ENCODE measurements around the gene STRADA.

Gene STRADA

DNA sequence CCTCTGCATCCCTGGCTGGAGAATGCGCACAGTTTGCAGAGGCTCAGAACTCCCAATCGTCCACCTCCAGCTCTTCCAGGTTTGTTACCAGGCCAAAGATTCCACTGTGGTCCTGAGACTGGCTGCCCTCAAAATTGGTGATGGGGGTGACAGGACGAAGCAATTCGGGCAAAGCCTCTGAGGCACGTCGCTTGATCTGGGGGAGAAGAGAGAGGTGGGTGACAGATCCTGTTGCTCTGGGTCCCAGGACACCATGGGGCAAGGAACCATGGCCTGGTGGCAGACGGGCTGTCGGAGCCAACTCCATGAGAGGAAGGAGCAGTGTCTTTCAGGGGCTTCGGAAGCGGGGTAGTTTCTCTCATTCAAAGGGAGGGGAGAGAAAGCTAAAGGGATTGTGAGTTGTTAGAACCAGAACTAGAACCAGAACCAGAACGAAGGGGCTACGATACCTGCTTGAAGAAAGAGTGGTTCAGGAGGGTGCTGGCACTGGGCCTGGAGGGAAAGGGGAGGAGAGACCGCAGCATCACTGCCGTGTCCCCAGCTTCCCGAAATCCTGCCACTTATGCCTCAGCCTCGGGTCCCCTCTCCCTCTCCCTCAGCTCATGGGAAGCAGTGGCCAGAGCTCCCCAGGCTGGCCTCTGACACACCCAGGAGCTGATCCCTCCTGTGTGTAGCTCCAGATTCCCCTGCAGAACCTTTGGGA, 37.9 kb downstream of the STRADA start:
- no peak for ATAC-seq
- TF ChIP-seq PPARA (CRISPR knock-in tag; IDR thresholded peaks at IDR 0.05; ENCODE audit: borderline replicate concordance) = no peak
- TF ChIP-seq ZNF70 (CRISPR knock-in tag; IDR thresholded peaks at IDR 0.05) = no peak
- TF ChIP-seq CSDC2 (CRISPR knock-in tag; IDR thresholded peaks at IDR 0.05) = no peak
- no peak for TF ChIP-seq ARNTL (CRISPR knock-in tag; IDR thresholded peaks at IDR 0.05; ENCODE audit: borderline replicate concordance, low read depth)
- TF ChIP-seq, protein P1, sequence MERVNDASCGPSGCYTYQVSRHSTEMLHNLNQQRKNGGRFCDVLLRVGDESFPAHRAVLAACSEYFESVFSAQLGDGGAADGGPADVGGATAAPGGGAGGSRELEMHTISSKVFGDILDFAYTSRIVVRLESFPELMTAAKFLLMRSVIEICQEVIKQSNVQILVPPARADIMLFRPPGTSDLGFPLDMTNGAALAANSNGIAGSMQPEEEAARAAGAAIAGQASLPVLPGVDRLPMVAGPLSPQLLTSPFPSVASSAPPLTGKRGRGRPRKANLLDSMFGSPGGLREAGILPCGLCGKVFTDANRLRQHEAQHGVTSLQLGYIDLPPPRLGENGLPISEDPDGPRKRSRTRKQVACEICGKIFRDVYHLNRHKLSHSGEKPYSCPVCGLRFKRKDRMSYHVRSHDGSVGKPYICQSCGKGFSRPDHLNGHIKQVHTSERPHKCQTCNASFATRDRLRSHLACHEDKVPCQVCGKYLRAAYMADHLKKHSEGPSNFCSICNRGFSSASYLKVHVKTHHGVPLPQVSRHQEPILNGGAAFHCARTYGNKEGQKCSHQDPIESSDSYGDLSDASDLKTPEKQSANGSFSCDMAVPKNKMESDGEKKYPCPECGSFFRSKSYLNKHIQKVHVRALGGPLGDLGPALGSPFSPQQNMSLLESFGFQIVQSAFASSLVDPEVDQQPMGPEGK (CRISPR knock-in tag; IDR thresholded peaks at IDR 0.05; ENCODE audit: borderline replicate concordance) = no peak
- no peak for TF ChIP-seq RARB (CRISPR knock-in tag; IDR thresholded peaks at IDR 0.05)
- no peak for TF ChIP-seq ZNF565 (CRISPR knock-in tag; conservative IDR thresholded peaks at IDR 0.05; ENCODE audit: low read depth)
- TF ChIP-seq, protein P2, sequence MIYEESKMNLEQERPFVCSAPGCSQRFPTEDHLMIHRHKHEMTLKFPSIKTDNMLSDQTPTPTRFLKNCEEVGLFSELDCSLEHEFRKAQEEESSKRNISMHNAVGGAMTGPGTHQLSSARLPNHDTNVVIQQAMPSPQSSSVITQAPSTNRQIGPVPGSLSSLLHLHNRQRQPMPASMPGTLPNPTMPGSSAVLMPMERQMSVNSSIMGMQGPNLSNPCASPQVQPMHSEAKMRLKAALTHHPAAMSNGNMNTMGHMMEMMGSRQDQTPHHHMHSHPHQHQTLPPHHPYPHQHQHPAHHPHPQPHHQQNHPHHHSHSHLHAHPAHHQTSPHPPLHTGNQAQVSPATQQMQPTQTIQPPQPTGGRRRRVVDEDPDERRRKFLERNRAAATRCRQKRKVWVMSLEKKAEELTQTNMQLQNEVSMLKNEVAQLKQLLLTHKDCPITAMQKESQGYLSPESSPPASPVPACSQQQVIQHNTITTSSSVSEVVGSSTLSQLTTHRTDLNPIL (CRISPR knock-in tag; IDR thresholded peaks at IDR 0.05; ENCODE audit: low read depth) = no peak
- no peak for TF ChIP-seq ZFP30 (CRISPR knock-in tag; IDR thresholded peaks at IDR 0.05)
- TF ChIP-seq, protein P3, sequence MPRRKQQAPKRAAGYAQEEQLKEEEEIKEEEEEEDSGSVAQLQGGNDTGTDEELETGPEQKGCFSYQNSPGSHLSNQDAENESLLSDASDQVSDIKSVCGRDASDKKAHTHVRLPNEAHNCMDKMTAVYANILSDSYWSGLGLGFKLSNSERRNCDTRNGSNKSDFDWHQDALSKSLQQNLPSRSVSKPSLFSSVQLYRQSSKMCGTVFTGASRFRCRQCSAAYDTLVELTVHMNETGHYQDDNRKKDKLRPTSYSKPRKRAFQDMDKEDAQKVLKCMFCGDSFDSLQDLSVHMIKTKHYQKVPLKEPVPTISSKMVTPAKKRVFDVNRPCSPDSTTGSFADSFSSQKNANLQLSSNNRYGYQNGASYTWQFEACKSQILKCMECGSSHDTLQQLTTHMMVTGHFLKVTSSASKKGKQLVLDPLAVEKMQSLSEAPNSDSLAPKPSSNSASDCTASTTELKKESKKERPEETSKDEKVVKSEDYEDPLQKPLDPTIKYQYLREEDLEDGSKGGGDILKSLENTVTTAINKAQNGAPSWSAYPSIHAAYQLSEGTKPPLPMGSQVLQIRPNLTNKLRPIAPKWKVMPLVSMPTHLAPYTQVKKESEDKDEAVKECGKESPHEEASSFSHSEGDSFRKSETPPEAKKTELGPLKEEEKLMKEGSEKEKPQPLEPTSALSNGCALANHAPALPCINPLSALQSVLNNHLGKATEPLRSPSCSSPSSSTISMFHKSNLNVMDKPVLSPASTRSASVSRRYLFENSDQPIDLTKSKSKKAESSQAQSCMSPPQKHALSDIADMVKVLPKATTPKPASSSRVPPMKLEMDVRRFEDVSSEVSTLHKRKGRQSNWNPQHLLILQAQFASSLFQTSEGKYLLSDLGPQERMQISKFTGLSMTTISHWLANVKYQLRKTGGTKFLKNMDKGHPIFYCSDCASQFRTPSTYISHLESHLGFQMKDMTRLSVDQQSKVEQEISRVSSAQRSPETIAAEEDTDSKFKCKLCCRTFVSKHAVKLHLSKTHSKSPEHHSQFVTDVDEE (CRISPR knock-in tag; IDR thresholded peaks at IDR 0.05) = no peak
- no peak for TF ChIP-seq TCF4 (CRISPR knock-in tag; IDR thresholded peaks at IDR 0.05; ENCODE audit: borderline replicate concordance)

- ATAC-seq = no peak
Measured at GRCh38 chr17:63703029-63703428, 38.6 kb downstream of the STRADA start.

GRCh38 chr17:63702721-63703015, 38.9 kb downstream of the STRADA start:
- no peak for ATAC-seq
- no peak for TF ChIP-seq ZNF70 (CRISPR knock-in tag; IDR thresholded peaks at IDR 0.05)
- TF ChIP-seq TOX (CRISPR knock-in tag; IDR thresholded peaks at IDR 0.05; ENCODE audit: borderline replicate concordance) = no peak
- TF ChIP-seq, protein P2 (CRISPR knock-in tag; IDR thresholded peaks at IDR 0.05; ENCODE audit: low read depth) = no peak
- TF ChIP-seq CSDC2 (CRISPR knock-in tag; IDR thresholded peaks at IDR 0.05) = no peak
- no peak for TF ChIP-seq PPARA (CRISPR knock-in tag; IDR thresholded peaks at IDR 0.05; ENCODE audit: borderline replicate concordance)

More at GRCh38 chr17:63703029-63703428, 38.6 kb downstream of the STRADA start:
- no peak for TF ChIP-seq BACH2 (CRISPR knock-in tag; IDR thresholded peaks at IDR 0.05; ENCODE audit: borderline replicate concordance)
- TF ChIP-seq TCF4 (CRISPR knock-in tag; IDR thresholded peaks at IDR 0.05; ENCODE audit: borderline replicate concordance) = no peak
- TF ChIP-seq ZNF8 (CRISPR knock-in tag; IDR thresholded peaks at IDR 0.05) = no peak
- no peak for TF ChIP-seq OSR1 (CRISPR knock-in tag; IDR thresholded peaks at IDR 0.05)
- TF ChIP-seq RARB (CRISPR knock-in tag; IDR thresholded peaks at IDR 0.05) = no peak
- TF ChIP-seq CSDC2 (CRISPR knock-in tag; IDR thresholded peaks at IDR 0.05) = no peak
- TF ChIP-seq ZFP3 (CRISPR knock-in tag; IDR thresholded peaks at IDR 0.05) = no peak
- TF ChIP-seq PPARA (CRISPR knock-in tag; IDR thresholded peaks at IDR 0.05; ENCODE audit: borderline replicate concordance) = no peak
- no peak for TF ChIP-seq ZC3H10 (CRISPR knock-in tag; IDR thresholded peaks at IDR 0.05)
- no peak for TF ChIP-seq ZNF70 (CRISPR knock-in tag; IDR thresholded peaks at IDR 0.05)
- no peak for TF ChIP-seq POU6F1 (CRISPR knock-in tag; IDR thresholded peaks at IDR 0.05; ENCODE audit: borderline replicate concordance, low read depth)

Data from SK-N-SH treated with all-trans-retinoic acid at 6 μM for 48 hours (cell line).